Heart left ventricle (tissue), 16 donors: ENCODE measurements around the gene MYCN. TPM values are rescaled to one million over a fixed set of nuclear protein-coding genes. Genes with fewer than 3 reads are reported as not detected.

Experiments used
- ATAC-seq, 4 donors: fragments of 200-7000 bp; cut with Tn5 transposase; one replicate each; pipeline ENCODE4 v1.9.1; 2020 to 2022; ENCODE audit warnings: moderate library complexity in 4 of 4, mild to moderate bottlenecking in 3 of 4, moderate number of reproducible peaks in 1 of 4
- DNase-seq, 5 donors: peaks; one replicate each; pipeline ENCODE4 v3.0.0-alpha.2; 2020
- H3K27ac ChIP-seq, 12 donors: fragments of 200-600 bp; sonication (generic) in 4 of 12; one replicate each; pipeline versions ENCODE4 v1.5.0 to v1.8.0; 2016 to 2022; ENCODE audit warnings: mild to moderate bottlenecking in 2 of 12
- H3K27me3 ChIP-seq, 9 donors: fragments of 200-600 bp; sonication (generic) in 2 of 9; one replicate each; pipeline versions ENCODE4 v1.5.1 to v1.8.0; 2016 to 2022; ENCODE audit warnings: mild to moderate bottlenecking in 3 of 9
- H3K36me3 ChIP-seq, 9 donors: fragments of 200-600 bp; sonication (generic) in 2 of 9; one replicate each; pipeline versions ENCODE4 v1.5.0 to v1.8.0; 2018 to 2022; ENCODE audit warnings: mild to moderate bottlenecking in 2 of 9
- H3K4me1 ChIP-seq, 12 donors: fragments of 200-600 bp; sonication (generic) in 4 of 12; one replicate each; pipeline versions ENCODE4 v1.5.0 to v1.8.0; 2016 to 2022; ENCODE audit warnings: mild to moderate bottlenecking in 3 of 12
- H3K4me3 ChIP-seq, 12 donors: fragments of 200-600 bp; sonication (generic) in 4 of 12; one replicate each; pipeline versions ENCODE4 v1.5.0 to v1.8.0; 2017 to 2022; ENCODE audit warnings: mild to moderate bottlenecking in 9 of 12, moderate library complexity in 4 of 12
- H3K9me3 ChIP-seq, 12 donors: fragments of 200-600 bp; sonication (generic) in 4 of 12; one replicate each; pipeline versions ENCODE4 v1.5.0 to v1.8.0; 2016 to 2022; ENCODE audit warnings: mild to moderate bottlenecking in 1 of 12
- CTCF ChIP-seq, 12 donors: fragments of 200-600 bp; sonication (generic) in 4 of 12; IDR thresholded peaks; one replicate each; pipeline versions ENCODE4 v1.5.0 to v1.8.0; 2018 to 2022; ENCODE audit warnings: antibody characterized with exemption in 12 of 12, mild to moderate bottlenecking in 5 of 12
- POLR2A ChIP-seq, 2 donors: fragments of 450-650 bp; IDR thresholded peaks; one replicate each; pipeline ENCODE4 v1.6.1; 2017; ENCODE audit warnings: antibody characterized with exemption in 2 of 2, mild to moderate bottlenecking in 2 of 2, moderate library complexity in 2 of 2
- WGBS, 4 donors: extraction: QIAGEN DNeasy Blood & Tissue Kit in 2 of 4; methylation state at CpG; one replicate each; pipeline versions ENCODE4 v1.1.5 to v1.1.7; 2013 to 2018; 5-methylcytosine and 5-hydroxymethylcytosine counted together
- intact Hi-C, 10 donors: fragments of 100-400 bp; cut with DNase I; formaldehyde crosslinking; loops; one replicate each; pipeline versions ENCODE4 v1.11.1 to v1.14.2; 2022
- polyA plus RNA-seq, 2 donors: library from polyadenylated mRNA; stranded (reverse); fragments of 200-250 nt; gene quantifications; one replicate each; pipeline ENCODE4 v1.2.3, GENCODE V29; 2013
- total RNA-seq, 9 donors: library from RNA; depleted of rRNA in 2 of 9; stranded (reverse); fragments of >200 nt in 2 of 9; fragmentation: NEBNext Ultra II Directional in 3 of 9; extraction: Animal tissue kit (Norgen Biotek cat#: 25700) in 3 of 9; gene quantifications; one replicate each; pipeline versions ENCODE4 v1.1.0 to v1.2.4, GENCODE V29; 2016 to 2023
- donor health status: ischemic (EF 13 %, LVEDD 7.1; RV severe dilation, severe dysfunction).
- donor health status: healthy with polysubstance abuse.
- donor health status: DM: no; HTN: yes; CAD: no.
- donor health status: DM: no; HTN: no; CAD: no.
- donor health status: ischemic (EF 25% LVEDD 6.9; RV normal size, moderate dysfunction).
- donor health status: ischemic (EF 25% LVEDD 5.7; RV mildly dilated, moderate dysfunction).
- donor health status: healthy.
- donor health status: DM: yes; HTN: yes; CAD: no.
- donor health status: ischemic (EF 35%, LVEDD 5.7; RV mildly dilated, moderate dysfunction).
- donor health status: nonischemic (EF 11% LVEDD 7.7; RV severe dilation, severe dysfunction).
- donor health status: DM: yes; HTN: yes; CAD: no.
- donor health status: PGD.
- donor health status: ischemic (EF 29% LVEDD 5.4; RV normal size, mild dysfunction).
- donor health status: nonischemic (EF 23%, LVEDD 6.1; RV moderate dilation, normal function).

MYCN gene
- total and polyA plus RNA-seq, 11 donors = 0.22 to 1.6 (median 0.62) TPM; not detected in 2

GRCh38 chr2:15941871-15942710 lies 1.7 kb downstream of the MYCN start:
- peaks cover 0 to 50% (median 39%) of the 10 kb centered on the region in 12 donors for H3K4me1 ChIP-seq
- TF ChIP-seq POLR2A (IDR thresholded peaks at IDR 0.05) (no peak), CTCF (IDR thresholded peaks at IDR 0.05) (no peak)
- intact Hi-C loops = loop anchor here (2.0 to 10.0 kb wide), 10 partner anchors 110 to 815 kb away; no protein-coding TSS in a partner anchor
- peaks cover 0 to 12% (median 0%) of the 10 kb centered on the region in 9 donors for H3K36me3 ChIP-seq
- peak overlapping the region in 4 of 12 donors; percentile 9 to 59 (median 30) for H3K27ac ChIP-seq
- peak overlapping the region; percentile 38 to 73 (median 58) for H3K4me3 ChIP-seq
- DNase-seq (peak in 3 of 5 donors; percentile 31 to 39 (median 37)), ATAC-seq (peak in 1 of 4 donors; percentile 13)
- 1 to 2% (median 1%) methylated on average over 18 to 98 of the region's 98 CpGs for WGBS, 4 donors
- peaks cover 0 to 57% (median 23%) of the 10 kb centered on the region in 9 donors for H3K27me3 ChIP-seq
- no peaks in the 10 kb centered on the region for H3K9me3 ChIP-seq

GRCh38 chr2:15942711-15943345 lies 2.5 kb downstream of the MYCN start:
- TF ChIP-seq CTCF (IDR thresholded peaks at IDR 0.05) (no peak), POLR2A (IDR thresholded peaks at IDR 0.05) (no peak)
- Histone ChIP-seq H3K4me3 (peak overlapping the region in 10 of 12 donors; percentile 33 to 73 (median 52)), H3K27me3 (peaks cover 0 to 52% (median 23%) of the 10 kb centered on the region in 9 donors), H3K4me1 (peaks cover 0 to 50% (median 39%) of the 10 kb centered on the region in 12 donors), H3K27ac (peak overlapping the region in 4 of 12 donors; percentile 27 to 39 (median 36)), H3K9me3 (no peaks in the 10 kb centered on the region), H3K36me3 (peaks cover 0 to 12% (median 0%) of the 10 kb centered on the region in 9 donors)
- 9 to 20% (median 14%) methylated on average over 19 to 34 of the region's 34 CpGs for WGBS, 4 donors
- no peak for DNase-seq
- intact Hi-C loops = loop anchor here (5.0 to 10.0 kb wide), 9 partner anchors 109 to 814 kb away; no protein-coding TSS in a partner anchor
- ATAC-seq = no peak

GRCh38 chr2:15943378-15944280 lies 3.3 kb downstream of the MYCN start:
- Histone ChIP-seq H3K4me3 (peak overlapping the region in 10 of 12 donors; percentile 33 to 73 (median 52)), H3K9me3 (no peaks in the 10 kb centered on the region), H3K36me3 (peaks cover 0 to 12% (median 0%) of the 10 kb centered on the region in 9 donors), H3K27me3 (peaks cover 0 to 46% (median 21%) of the 10 kb centered on the region in 9 donors), H3K27ac (peak overlapping the region in 5 of 12 donors; percentile 11 to 46 (median 35)), H3K4me1 (peaks cover 0 to 50% (median 39%) of the 10 kb centered on the region in 12 donors)
- intact Hi-C loops = loop anchor here (5.0 to 10.0 kb wide), 9 partner anchors 109 to 814 kb away; no protein-coding TSS in a partner anchor
- ATAC-seq (peak; percentile 48 to 68 (median 65)), DNase-seq (peak in 3 of 5 donors; percentile 51 to 68 (median 52))
- TF ChIP-seq CTCF (IDR thresholded peaks at IDR 0.05) (peak in 10 of 12 donors; percentile 16 to 60 (median 48)), POLR2A (IDR thresholded peaks at IDR 0.05) (no peak)
- WGBS, 4 donors = 9 to 16% (median 13%) methylated on average over 12 of the region's 12 CpGs
